WTC11 (cell line): ENCODE results near the gene LGALS3. TPM values are rescaled to one million over a fixed set of nuclear protein-coding genes. Genes with fewer than 3 reads are reported as not detected.

Experiments used
- ATAC-seq: fragments of 200-7000 bp; cut with Tn5 transposase; 2 replicates; pipeline ENCODE4 v1.10.0; 2021; ENCODE audit warnings: mild to moderate bottlenecking, moderate library complexity
- CTCF ChIA-PET: fragments of 300-600 bp; sonication (Branson Sonifier 250); formaldehyde crosslinking; loops from one replicate; lab custom pipeline; 2021; ENCODE audit warnings: antibody characterized with exemption; lab: Charles Lee
- POLR2A ChIA-PET: fragments of 350-600 bp; sonication (Branson Sonifier 250); formaldehyde crosslinking; loops from one replicate; lab custom pipeline; 2021; ENCODE audit warnings: antibody characterized with exemption; lab: Charles Lee
- DNase-seq: peaks from one replicate; pipeline ENCODE4 v3.0.0; 2021; ENCODE audit warnings: low spot score
- H3K27ac Mint-ChIP-seq: 2 replicates; pipeline ENCODE4 v1.8.0; 2021; ENCODE audit warnings: mixed read lengths
- H3K27me3 Mint-ChIP-seq: 2 replicates; pipeline ENCODE4 v1.8.0; 2021; ENCODE audit warnings: low read depth, mild to moderate bottlenecking, moderate library complexity, mixed read lengths
- H3K36me3 Mint-ChIP-seq: 2 replicates; pipeline ENCODE4 v1.8.0; 2021; ENCODE audit warnings: mixed read lengths
- H3K4me1 Mint-ChIP-seq: 2 replicates; pipeline ENCODE4 v1.8.0; 2022; ENCODE audit warnings: mixed read lengths
- H3K4me3 Mint-ChIP-seq: 2 replicates; pipeline ENCODE4 v1.8.0; 2021; ENCODE audit warnings: mild to moderate bottlenecking, moderate library complexity, mixed read lengths
- H3K9me3 Mint-ChIP-seq: 2 replicates; pipeline ENCODE4 v1.8.0; 2021; ENCODE audit warnings: mixed read lengths
- CBFB ChIP-seq: sonication (generic); formaldehyde crosslinking; IDR thresholded peaks from 2 replicates; pipeline ENCODE4 v1.8.1; 2022; ENCODE audit warnings: mild to moderate bottlenecking, low read depth, missing genetic modification reagents
- CREM ChIP-seq: sonication (generic); formaldehyde crosslinking; IDR thresholded peaks from 2 replicates; pipeline ENCODE4 v1.8.1; 2022; ENCODE audit warnings: mild to moderate bottlenecking, missing genetic modification reagents, moderate library complexity
- ERG ChIP-seq: fragments of 250-450 bp; sonication (Bioruptor Pico); IDR thresholded peaks from 2 replicates; pipeline ENCODE4 v1.8.0; 2021; ENCODE audit warnings: mild to moderate bottlenecking
- GABPB1 ChIP-seq: sonication (generic); formaldehyde crosslinking; IDR thresholded peaks from 2 replicates; pipeline ENCODE4 v1.8.1; 2023; ENCODE audit warnings: mild to moderate bottlenecking, missing genetic modification reagents
- HMGA2 ChIP-seq: fragments of 250-450 bp; sonication (Bioruptor Pico); IDR thresholded peaks from 2 replicates; pipeline ENCODE4 v1.4.0; 2021; ENCODE audit warnings: mild to moderate bottlenecking, moderate library complexity
- IRF1 ChIP-seq: sonication (generic); formaldehyde crosslinking; IDR thresholded peaks from 2 replicates; pipeline ENCODE4 v1.8.0; 2023; ENCODE audit warnings: missing genetic modification reagents
- JUN ChIP-seq: sonication (generic); formaldehyde crosslinking; IDR thresholded peaks from 2 replicates; pipeline ENCODE4 v1.8.0; 2023; ENCODE audit warnings: mild to moderate bottlenecking, missing genetic modification reagents
- KAT7 ChIP-seq: sonication (generic); formaldehyde crosslinking; IDR thresholded peaks from 2 replicates; pipeline ENCODE4 v1.8.1; 2023; ENCODE audit warnings: missing genetic modification reagents, mild to moderate bottlenecking, borderline replicate concordance
- MXD4 ChIP-seq: fragments of 250-450 bp; sonication (Bioruptor Pico); IDR thresholded peaks from 2 replicates; pipeline ENCODE4 v1.8.0; 2021; ENCODE audit warnings: mild to moderate bottlenecking, moderate library complexity, borderline replicate concordance
- NFE2L1 ChIP-seq: sonication (generic); formaldehyde crosslinking; IDR thresholded peaks from 2 replicates; pipeline ENCODE4 v1.8.1; 2023; ENCODE audit warnings: missing genetic modification reagents
- NR1H2 ChIP-seq: sonication (generic); formaldehyde crosslinking; IDR thresholded peaks from 2 replicates; pipeline ENCODE4 v1.9.0; 2021; ENCODE audit warnings: mild to moderate bottlenecking, moderate library complexity, missing genetic modification reagents
- NR2C2 ChIP-seq: sonication (generic); formaldehyde crosslinking; IDR thresholded peaks from 2 replicates; pipeline ENCODE4 v1.8.0; 2022; ENCODE audit warnings: mild to moderate bottlenecking, missing genetic modification reagents
- OVOL2 ChIP-seq: fragments of 250-450 bp; sonication (Bioruptor Pico); IDR thresholded peaks from 2 replicates; pipeline ENCODE4 v1.9.0; 2021; ENCODE audit warnings: mild to moderate bottlenecking, borderline replicate concordance
- PRDM15 ChIP-seq: sonication (generic); formaldehyde crosslinking; IDR thresholded peaks from 2 replicates; pipeline ENCODE4 v1.8.0; 2022; ENCODE audit warnings: missing genetic modification reagents
- SOX15 ChIP-seq: fragments of 250-450 bp; sonication (Bioruptor Pico); IDR thresholded peaks from 2 replicates; pipeline ENCODE4 v1.9.0; 2021; ENCODE audit warnings: mild to moderate bottlenecking
- SP1 ChIP-seq: sonication (generic); formaldehyde crosslinking; conservative IDR thresholded peaks from 2 replicates; pipeline ENCODE4 v1.8.1; 2022; ENCODE audit warnings: missing genetic modification reagents
- TP53 ChIP-seq: sonication (generic); formaldehyde crosslinking; IDR thresholded peaks from 2 replicates; pipeline ENCODE4 v1.8.1; 2023; ENCODE audit warnings: mild to moderate bottlenecking, missing genetic modification reagents
- ZNF263 ChIP-seq: sonication (generic); formaldehyde crosslinking; IDR thresholded peaks from 2 replicates; pipeline ENCODE4 v1.8.1; 2022; ENCODE audit warnings: low read depth, mild to moderate bottlenecking, moderate library complexity, missing genetic modification reagents
- ZNF416 ChIP-seq: fragments of 250-450 bp; sonication (Bioruptor Pico); IDR thresholded peaks from 2 replicates; pipeline ENCODE4 v1.9.0; 2021; ENCODE audit warnings: mild to moderate bottlenecking, inconsistent platforms
- ZNF671 ChIP-seq: fragments of 250-450 bp; sonication (Bioruptor Pico); IDR thresholded peaks from 2 replicates; pipeline ENCODE4 v1.8.0; 2021; ENCODE audit warnings: mild to moderate bottlenecking
- total RNA-seq: library from RNA; stranded (reverse); gene quantifications from 3 replicates; pipeline ENCODE4 v1.2.3, GENCODE V29; 2021

LGALS3 gene
- total RNA-seq, 1 experiment from 2014 or later: 5.8 TPM

GRCh38 chr14:55191203-55192053 is 62.4 kb downstream of the LGALS3 start, which contains the start of gene DLGAP5 (continued):
- TF ChIP-seq SOX15 (CRISPR knock-in tag) (no peak), ZNF416 (CRISPR knock-in tag) (no peak), HMGA2 (CRISPR knock-in tag) (no peak), TP53 (CRISPR knock-in tag) (0 out of 2 replicates have a peak, but pooled peaks have one; percentile 33), CREM (CRISPR knock-in tag) (0 out of 2 replicates have a peak, but pooled peaks have one; percentile 34), PRDM15 (CRISPR knock-in tag) (no peak), IRF1 (CRISPR knock-in tag) (no peak), NFE2L1 (CRISPR knock-in tag) (peak; percentile 41; the same call in 1 of the 2 replicates), GABPB1 (CRISPR knock-in tag) (peak; percentile 78), SP1 (CRISPR knock-in tag) (peak; percentile 69), ERG (CRISPR knock-in tag) (no peak), KAT7 (CRISPR knock-in tag) (no peak)
- TF ChIP-seq, all 79 proteins: peak for 9

GRCh38 chr14:55192054-55192621 is 63.1 kb downstream of the LGALS3 start:
- ATAC-seq: no peak
- Mint-ChIP-seq H3K4me1 (peaks cover 25% of the 10 kb centered on the region), H3K9me3 (peaks cover 9% of the 10 kb centered on the region), H3K4me3 (peak overlapping the region; percentile 98), H3K27ac (peak overlapping the region; percentile 29), H3K36me3 (peaks cover 25% of the 10 kb centered on the region), H3K27me3 (no peaks in the 10 kb centered on the region)
- ChIA-PET POLR2A (interaction anchor here (0.7 to 1.1 kb wide), 2 partner anchors 9 to 156 kb away, joined by 4 to 5 read pairs; no protein-coding TSS in a partner anchor), CTCF (interaction anchor here (0.9 to 2.0 kb wide), 2 partner anchors 54 to 100 kb away, joined by 3 to 5 read pairs; no protein-coding TSS in a partner anchor)
- no peak for DNase-seq
- TF ChIP-seq NR1H2 (CRISPR knock-in tag) (no peak), MXD4 (no peak), JUN (CRISPR knock-in tag) (no peak), NR2C2 (CRISPR knock-in tag) (no peak), ZNF671 (CRISPR knock-in tag) (no peak), CBFB (CRISPR knock-in tag) (no peak), ZNF263 (no peak), OVOL2 (no peak)
